Cardiac fibroblast (primary cell): ENCODE measurements around the gene SPRED2.

Experiments used
- DNase-seq, 2 donors: peaks; one replicate each; pipeline versions ENCODE4 v3.0.0 to v3.0.0-alpha.2; 2010; ENCODE audit warnings: low read depth in 2 of 2
- H3K4me3 ChIP-seq, 2 donors: replicated peaks in 1 of 2; 1 replicate in 1 of 2; 2 replicates in 1 of 2; pipeline ENCODE4 v1.5.1; 2011; ENCODE audit warnings: low read depth in 2 of 2, low read length in 2 of 2, mild to moderate bottlenecking in 2 of 2, moderate library complexity in 1 of 2
- TF ChIP-seq, protein P1 (sequence below): IDR thresholded peaks from one replicate; pipeline ENCODE4 v1.5.1; 2011; ENCODE audit warnings: low read depth, mild to moderate bottlenecking, low read length, inconsistent platforms

SPRED2 gene

GRCh38 chr2:65388596-65389390, 43.6 kb downstream of the SPRED2 start:
- no peak for DNase-seq
- no peak overlapping the region for H3K4me3 ChIP-seq
- TF ChIP-seq, protein P1, sequence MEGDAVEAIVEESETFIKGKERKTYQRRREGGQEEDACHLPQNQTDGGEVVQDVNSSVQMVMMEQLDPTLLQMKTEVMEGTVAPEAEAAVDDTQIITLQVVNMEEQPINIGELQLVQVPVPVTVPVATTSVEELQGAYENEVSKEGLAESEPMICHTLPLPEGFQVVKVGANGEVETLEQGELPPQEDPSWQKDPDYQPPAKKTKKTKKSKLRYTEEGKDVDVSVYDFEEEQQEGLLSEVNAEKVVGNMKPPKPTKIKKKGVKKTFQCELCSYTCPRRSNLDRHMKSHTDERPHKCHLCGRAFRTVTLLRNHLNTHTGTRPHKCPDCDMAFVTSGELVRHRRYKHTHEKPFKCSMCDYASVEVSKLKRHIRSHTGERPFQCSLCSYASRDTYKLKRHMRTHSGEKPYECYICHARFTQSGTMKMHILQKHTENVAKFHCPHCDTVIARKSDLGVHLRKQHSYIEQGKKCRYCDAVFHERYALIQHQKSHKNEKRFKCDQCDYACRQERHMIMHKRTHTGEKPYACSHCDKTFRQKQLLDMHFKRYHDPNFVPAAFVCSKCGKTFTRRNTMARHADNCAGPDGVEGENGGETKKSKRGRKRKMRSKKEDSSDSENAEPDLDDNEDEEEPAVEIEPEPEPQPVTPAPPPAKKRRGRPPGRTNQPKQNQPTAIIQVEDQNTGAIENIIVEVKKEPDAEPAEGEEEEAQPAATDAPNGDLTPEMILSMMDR: no peak

- DNase-seq: no peak
- H3K4me3 ChIP-seq: no peak overlapping the region
- TF ChIP-seq, protein P1: no peak
Observed at GRCh38 chr2:65388051-65388531, 44.3 kb downstream of the SPRED2 start.

DNA sequence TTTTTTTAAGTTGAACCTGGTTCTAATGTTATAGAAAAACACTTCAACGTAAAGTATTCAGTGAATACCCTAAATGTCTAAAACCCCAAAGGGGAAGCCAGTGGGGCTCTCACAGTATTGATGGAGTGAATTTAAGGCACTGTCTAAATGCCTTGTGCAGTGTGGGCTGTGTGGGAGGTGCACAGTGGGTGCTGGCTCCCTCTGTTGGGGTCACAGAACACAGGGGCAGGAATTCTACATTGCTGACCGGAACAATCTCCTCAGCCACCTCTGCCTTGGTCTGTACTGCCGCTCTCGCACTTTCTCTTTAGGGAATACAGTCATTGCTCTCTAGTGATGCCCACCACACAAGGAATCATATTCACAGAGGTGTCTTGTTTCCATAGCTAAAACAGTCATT, 45.4 kb downstream of the SPRED2 start:
- no peak for DNase-seq
- TF ChIP-seq, protein P1: no peak
- H3K4me3 ChIP-seq: no peak overlapping the region

- no peak overlapping the region for H3K4me3 ChIP-seq
- peak in 1 of 2 donors; percentile 61 for DNase-seq
- TF ChIP-seq, protein P1: no peak
Observed at GRCh38 chr2:65386344-65386743, 46.1 kb downstream of the SPRED2 start.

DNA sequence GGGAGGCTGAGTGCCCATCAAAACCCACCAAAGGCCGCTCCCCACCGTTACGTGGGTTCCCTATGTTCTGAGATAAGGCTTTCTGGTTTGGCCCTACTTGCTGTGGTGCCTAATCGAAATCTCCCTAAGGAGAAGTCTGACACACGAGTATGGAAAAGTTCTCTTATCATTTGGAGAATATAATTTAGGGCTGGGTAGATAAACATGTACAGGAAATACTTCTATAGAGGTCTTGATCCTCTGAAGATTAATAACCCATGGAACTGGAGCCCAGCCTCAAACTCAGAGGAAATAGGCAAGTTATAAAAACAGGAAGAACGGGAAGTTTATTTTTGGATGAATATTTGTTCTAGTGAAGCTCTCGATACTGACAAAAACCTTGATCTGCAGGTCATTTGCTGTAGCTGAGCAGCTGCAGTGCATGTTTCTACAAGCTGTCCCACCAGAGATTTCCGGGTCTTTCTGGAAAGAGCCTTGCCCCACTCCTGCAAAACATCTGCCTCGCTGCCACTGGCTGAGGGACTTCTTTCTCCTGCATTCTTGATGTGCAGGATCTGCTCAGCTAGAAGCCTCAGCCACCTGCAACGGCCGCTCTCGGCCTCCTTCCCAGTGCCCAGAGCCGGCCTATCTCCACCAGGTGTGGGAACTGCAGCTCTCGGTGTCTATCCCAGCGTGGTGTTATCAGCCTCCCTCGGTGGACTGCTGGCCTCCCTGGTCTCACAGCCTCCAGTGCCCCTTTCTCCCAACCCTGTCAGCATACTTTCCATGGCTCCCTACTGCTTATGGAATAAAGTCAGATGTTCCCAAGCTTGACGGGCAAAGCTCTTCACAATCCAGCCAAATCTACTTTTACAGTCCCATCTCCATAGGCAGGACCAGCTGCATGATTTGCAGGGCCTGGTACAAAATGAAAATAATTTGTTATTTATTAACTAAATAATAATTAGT, 48.6 kb downstream of the SPRED2 start:
- TF ChIP-seq, protein P1: no peak
- peak in 1 of 2 donors; percentile 37 for DNase-seq
- H3K4me3 ChIP-seq: no peak overlapping the region

DNA sequence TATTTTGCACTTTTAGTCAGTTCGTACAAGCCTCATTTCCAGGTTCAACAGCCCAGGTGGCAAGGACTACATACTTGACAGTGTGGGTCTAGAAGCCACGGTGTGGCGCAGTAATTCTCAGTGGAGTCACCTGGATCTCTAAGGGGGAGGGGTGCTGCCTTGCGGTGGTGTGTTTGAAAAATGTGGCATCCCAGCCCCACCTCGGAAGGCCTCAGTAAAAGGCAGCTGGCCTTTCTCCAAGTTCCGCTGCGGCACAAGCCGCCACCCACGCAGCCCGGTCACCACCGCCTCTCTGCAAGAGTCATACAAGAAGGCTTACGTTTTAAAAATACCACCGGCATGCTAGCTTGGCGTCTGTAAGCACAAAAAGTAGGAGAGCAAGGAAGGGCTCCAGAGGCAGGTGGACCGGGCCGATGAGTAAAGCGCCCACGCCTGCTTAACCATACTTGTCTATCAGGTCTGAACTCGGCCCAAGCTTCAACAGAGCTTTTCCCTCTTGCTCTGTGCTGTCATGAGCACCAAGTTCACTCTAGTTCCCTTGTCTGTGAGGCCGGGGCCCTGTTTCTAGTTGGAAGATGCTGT, 49.5 kb downstream of the SPRED2 start:
- TF ChIP-seq, protein P1: no peak
- peak overlapping the region in 1 of 2 donors; percentile 5 for H3K4me3 ChIP-seq
- DNase-seq: peak; percentile 86 to 90
